ENCODE data around the gene LIMK1. TPM values are rescaled to one million over a fixed set of nuclear protein-coding genes. Genes with fewer than 3 reads are reported as not detected.

LIMK1 gene
- total RNA-seq, 1 experiment from 2014 or later, result 31.4 TPM

GRCh38 chr7:74083928-74084721 lies 521 bp downstream of the LIMK1 start:
- no TSS peak for BruUV-seq (replicated peaks)
- Mint-ChIP-seq H3K4me3 (ENCODE audit: unreplicated experiment) (peak overlapping the region; percentile 84), H3K36me3 (ENCODE audit: insufficient read depth, unreplicated experiment) (peaks cover 9% of the 10 kb centered on the region), H3K27ac (ENCODE audit: unreplicated experiment) (peak overlapping the region; percentile 85), H3K4me1 (ENCODE audit: low read depth, unreplicated experiment) (no peaks in the 10 kb centered on the region), H3K27me3 (ENCODE audit: insufficient read depth, unreplicated experiment) (no peaks in the 10 kb centered on the region), H3K9me3 (ENCODE audit: unreplicated experiment) (no peaks in the 10 kb centered on the region)
- TF ChIP-seq, protein P1, sequence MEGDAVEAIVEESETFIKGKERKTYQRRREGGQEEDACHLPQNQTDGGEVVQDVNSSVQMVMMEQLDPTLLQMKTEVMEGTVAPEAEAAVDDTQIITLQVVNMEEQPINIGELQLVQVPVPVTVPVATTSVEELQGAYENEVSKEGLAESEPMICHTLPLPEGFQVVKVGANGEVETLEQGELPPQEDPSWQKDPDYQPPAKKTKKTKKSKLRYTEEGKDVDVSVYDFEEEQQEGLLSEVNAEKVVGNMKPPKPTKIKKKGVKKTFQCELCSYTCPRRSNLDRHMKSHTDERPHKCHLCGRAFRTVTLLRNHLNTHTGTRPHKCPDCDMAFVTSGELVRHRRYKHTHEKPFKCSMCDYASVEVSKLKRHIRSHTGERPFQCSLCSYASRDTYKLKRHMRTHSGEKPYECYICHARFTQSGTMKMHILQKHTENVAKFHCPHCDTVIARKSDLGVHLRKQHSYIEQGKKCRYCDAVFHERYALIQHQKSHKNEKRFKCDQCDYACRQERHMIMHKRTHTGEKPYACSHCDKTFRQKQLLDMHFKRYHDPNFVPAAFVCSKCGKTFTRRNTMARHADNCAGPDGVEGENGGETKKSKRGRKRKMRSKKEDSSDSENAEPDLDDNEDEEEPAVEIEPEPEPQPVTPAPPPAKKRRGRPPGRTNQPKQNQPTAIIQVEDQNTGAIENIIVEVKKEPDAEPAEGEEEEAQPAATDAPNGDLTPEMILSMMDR (IDR thresholded peaks at IDR 0.05; ENCODE audit: insufficient read depth in 1 of 2, low read depth in 1 of 2, low read length in 1 of 2, severe bottlenecking in 1 of 2, unreplicated experiment in 1 of 2), result no peak
- CTCF ChIA-PET, result interaction anchor here (0.6 to 1.9 kb wide), 8 partner anchors 15 to 122 kb away, joined by 3 to 10 read pairs (median 4); no protein-coding TSS in a partner anchor
- no peaks in the 10 kb centered on the region for H3K9me3 ChIP-seq
- no peaks in the 10 kb centered on the region for H3K27me3 ChIP-seq (replicated peaks; ENCODE audit: control insufficient read depth, insufficient read depth, low read length)
- H3K4me3 ChIP-seq (ENCODE audit: low read depth, low read length), result peak overlapping the region; percentile 82
- intact Hi-C loops (cut with micrococcal nuclease; ENCODE audit: unreplicated experiment), result loop anchor here (5.0 kb wide), 1 partner anchor 88 kb away; the partner anchor contains the start of gene EIF4H
- peaks cover 5% of the 10 kb centered on the region for H3K4me1 ChIP-seq
- H3K36me3 ChIP-seq (ENCODE audit: control insufficient read depth, insufficient read depth, low read length), result no peaks in the 10 kb centered on the region
- peak; percentile 61 to 66 for DNase-seq
- POLR2A ChIA-PET, result interaction anchor here (0.6 to 2.1 kb wide), 4 partner anchors 89 to 496 kb away, joined by 3 to 19 read pairs (median 6); no protein-coding TSS in a partner anchor

DNA sequence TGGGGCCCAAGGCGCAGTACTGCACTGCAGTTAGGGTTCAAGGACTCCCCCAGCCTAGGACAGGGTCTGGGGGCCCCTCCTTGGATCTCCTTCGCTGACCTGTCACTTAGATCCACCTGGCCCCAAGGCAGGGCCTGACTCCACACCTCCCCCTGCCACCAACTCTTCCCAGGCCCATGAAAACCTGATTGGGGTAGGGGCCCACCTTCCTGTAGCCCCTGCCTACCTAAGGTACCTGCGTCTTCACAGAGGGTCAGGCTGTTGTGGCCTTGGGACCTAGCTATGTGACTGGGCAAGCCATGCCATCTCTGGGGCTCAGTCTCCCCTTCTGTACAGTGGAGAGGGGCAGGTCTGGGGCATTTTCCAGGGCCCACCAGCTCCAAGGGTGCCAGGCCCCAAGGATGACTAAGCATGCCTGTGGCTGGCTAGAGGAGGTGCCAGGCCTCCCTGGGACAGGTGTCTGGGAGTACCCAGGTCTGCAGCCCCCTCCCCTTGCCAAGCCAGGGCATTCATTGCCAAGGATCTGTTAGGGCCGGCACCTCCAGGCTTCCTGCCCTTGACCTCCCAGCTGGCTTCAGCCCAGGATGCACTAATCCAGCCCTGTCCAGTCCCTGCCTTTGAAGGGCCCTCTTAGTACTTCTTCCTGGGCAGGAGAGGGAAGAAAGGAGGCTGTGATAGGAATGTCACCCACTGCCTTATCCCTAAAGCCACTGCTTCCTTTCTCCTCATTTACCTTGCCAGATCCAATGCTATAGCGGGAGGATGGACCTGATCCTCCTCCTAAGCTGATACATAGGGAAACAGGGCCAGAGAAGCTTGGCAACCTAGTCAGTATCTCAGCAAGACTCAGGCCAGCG lies 1.3 kb downstream of the LIMK1 start:
- peaks cover 5% of the 10 kb centered on the region for H3K4me1 ChIP-seq
- Mint-ChIP-seq H3K9me3 (ENCODE audit: unreplicated experiment) (no peaks in the 10 kb centered on the region), H3K36me3 (ENCODE audit: insufficient read depth, unreplicated experiment) (peaks cover 9% of the 10 kb centered on the region), H3K27ac (ENCODE audit: unreplicated experiment) (peak overlapping the region; percentile 85), H3K4me1 (ENCODE audit: low read depth, unreplicated experiment) (no peaks in the 10 kb centered on the region), H3K4me3 (ENCODE audit: unreplicated experiment) (peak overlapping the region; percentile 84), H3K27me3 (ENCODE audit: insufficient read depth, unreplicated experiment) (no peaks in the 10 kb centered on the region)
- H3K36me3 ChIP-seq (ENCODE audit: control insufficient read depth, insufficient read depth, low read length), result no peaks in the 10 kb centered on the region
- POLR2A ChIA-PET, result interaction anchor here (2.1 kb wide), 1 partner anchor 88 kb away, joined by 19 read pairs; no protein-coding TSS in a partner anchor
- H3K4me3 ChIP-seq (ENCODE audit: low read depth, low read length), result peak overlapping the region; percentile 82
- CTCF ChIA-PET, result interaction anchor here (0.6 to 1.1 kb wide), 3 partner anchors 19 to 102 kb away, joined by 3 to 4 read pairs (median 3); no protein-coding TSS in a partner anchor
- BruUV-seq (replicated peaks), result no TSS peak
- H3K27me3 ChIP-seq (replicated peaks; ENCODE audit: control insufficient read depth, insufficient read depth, low read length), result no peaks in the 10 kb centered on the region
- no peaks in the 10 kb centered on the region for H3K9me3 ChIP-seq
- intact Hi-C loops (cut with micrococcal nuclease; ENCODE audit: unreplicated experiment), result loop anchor here (5.0 kb wide), 1 partner anchor 87 kb away; the partner anchor contains the start of gene EIF4H
- no peak for DNase-seq
- TF ChIP-seq, protein P1 (IDR thresholded peaks at IDR 0.05; ENCODE audit: insufficient read depth in 1 of 2, low read depth in 1 of 2, low read length in 1 of 2, severe bottlenecking in 1 of 2, unreplicated experiment in 1 of 2), result no peak

All from Caco-2 (cell line).